GM12874 (cell line): ENCODE measurements around the gene GALNS.

Experiments
- TF ChIP-seq, protein P1 (sequence below): IDR thresholded peaks from 2 replicates; pipeline ENCODE4 v1.5.1; 2011; ENCODE audit warnings: low read depth, mild to moderate bottlenecking, control low read depth, low read length, moderate library complexity; ENCODE audit not compliant: insufficient read depth

GALNS gene

DNA sequence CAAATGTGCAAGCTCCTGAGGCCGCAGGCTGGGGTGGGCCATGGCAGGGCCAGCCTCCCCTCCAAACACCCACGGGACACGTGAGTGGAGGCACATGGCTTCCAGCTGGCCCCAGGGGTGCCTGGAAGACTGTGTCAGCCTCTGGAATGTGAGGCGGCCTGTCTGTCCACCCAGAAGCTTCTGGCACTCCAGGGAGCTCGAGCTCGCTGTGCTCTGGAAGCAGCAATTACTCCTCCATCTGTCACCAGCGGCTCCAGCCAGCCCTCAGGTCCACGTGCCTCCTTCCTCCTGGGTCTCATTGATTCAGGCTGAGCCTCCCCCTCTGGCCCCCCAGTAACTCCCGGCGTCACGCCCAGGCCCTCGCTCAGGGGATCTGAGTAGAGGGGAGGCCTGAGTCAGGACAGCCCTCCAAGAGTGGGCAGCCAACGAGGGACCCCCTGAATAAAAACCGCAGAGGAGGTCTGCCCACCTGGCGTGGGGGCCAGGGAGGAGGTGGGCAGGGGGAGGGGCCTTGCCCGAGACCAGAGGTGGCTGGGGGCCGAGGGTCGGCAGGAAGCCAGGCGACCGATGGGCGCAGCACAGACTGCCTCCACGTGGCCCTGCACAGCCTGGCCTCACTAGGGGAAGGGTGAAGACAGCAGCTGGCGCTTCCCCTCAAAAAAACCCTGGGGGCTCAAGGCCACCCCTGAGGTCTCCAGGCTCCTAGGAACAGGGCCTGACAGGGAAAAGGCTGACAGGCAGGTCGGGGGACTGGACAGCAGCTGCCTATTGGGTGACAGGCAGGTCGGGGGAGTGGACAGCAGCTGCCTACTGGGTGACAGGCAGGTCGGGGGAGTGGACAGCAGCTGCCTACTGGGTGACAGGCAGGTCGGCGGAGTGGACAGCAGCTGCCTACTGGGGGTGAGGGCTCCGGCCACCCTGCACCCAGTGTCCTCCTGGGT, 83.6 kb downstream of the GALNS start:
- TF ChIP-seq, protein P1, sequence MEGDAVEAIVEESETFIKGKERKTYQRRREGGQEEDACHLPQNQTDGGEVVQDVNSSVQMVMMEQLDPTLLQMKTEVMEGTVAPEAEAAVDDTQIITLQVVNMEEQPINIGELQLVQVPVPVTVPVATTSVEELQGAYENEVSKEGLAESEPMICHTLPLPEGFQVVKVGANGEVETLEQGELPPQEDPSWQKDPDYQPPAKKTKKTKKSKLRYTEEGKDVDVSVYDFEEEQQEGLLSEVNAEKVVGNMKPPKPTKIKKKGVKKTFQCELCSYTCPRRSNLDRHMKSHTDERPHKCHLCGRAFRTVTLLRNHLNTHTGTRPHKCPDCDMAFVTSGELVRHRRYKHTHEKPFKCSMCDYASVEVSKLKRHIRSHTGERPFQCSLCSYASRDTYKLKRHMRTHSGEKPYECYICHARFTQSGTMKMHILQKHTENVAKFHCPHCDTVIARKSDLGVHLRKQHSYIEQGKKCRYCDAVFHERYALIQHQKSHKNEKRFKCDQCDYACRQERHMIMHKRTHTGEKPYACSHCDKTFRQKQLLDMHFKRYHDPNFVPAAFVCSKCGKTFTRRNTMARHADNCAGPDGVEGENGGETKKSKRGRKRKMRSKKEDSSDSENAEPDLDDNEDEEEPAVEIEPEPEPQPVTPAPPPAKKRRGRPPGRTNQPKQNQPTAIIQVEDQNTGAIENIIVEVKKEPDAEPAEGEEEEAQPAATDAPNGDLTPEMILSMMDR: no peak

DNA sequence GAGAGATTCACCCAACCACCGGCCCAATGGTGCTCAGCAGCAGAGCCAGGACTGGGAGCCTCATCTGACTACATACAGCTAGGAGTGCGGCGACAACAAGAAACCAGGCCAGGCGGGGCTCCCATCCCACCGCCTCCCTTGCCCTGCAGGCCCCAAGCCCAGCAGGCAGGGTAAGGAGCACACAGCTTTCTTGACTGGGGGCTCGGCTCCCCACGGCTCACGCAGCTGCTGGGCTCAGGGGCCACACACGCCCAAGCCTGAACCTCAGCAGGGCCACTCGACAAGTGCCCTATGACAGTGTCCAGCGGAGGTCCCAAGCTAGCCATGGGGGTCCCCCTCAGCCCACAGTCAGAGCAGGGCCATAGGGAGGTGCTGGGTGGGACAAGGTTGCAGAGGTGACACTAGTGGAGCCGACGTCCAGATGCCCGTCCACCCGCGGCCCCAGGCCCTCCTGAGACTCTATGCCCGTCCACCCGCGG, 85.4 kb downstream of the GALNS start:
- TF ChIP-seq, protein P1: no peak

- TF ChIP-seq, protein P1: no peak
Observed at GRCh38 chr16:88770461-88771293, 86.1 kb downstream of the GALNS start.

DNA sequence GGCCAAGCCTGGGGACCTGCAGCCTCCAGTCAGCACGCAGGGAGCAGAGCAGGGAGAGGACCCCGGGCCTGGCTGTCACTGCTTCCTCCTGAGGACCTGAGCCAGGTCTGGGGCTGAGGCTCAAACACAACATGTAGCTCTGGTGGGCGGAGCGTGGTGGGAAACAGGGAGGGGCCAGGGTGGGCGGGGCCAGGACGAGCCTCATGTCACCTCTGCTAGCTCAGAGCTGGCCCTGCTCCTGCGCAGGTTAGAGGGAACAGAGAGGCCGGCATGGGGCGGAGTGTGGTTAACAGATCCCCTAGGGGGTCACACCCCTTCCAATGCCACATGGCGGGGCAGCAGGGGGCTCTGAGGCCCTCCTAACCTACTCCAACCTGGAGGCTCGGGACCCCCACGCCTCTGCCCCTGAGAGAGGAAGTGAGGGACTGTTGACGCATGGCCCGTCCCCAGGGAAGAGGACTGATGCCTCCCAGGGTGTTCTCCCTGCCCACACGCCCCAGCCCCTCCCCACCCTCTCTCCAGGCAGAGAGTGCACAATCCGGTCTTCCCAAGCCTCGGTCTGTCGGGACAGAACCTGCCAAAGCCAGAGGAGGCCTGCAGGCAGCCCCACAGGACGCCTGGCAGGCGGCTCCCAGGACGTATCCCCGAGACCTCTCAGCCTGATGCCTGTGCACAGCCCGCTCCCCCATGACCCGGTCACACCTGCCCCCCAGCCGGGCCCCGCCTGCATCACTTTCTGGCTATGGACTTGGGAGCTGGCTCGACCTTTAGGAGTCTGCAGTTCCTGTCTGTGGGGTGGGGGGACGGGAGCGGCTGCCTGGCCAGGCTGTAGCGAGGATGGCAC, 86.9 kb downstream of the GALNS start:
- TF ChIP-seq, protein P1: no peak

DNA sequence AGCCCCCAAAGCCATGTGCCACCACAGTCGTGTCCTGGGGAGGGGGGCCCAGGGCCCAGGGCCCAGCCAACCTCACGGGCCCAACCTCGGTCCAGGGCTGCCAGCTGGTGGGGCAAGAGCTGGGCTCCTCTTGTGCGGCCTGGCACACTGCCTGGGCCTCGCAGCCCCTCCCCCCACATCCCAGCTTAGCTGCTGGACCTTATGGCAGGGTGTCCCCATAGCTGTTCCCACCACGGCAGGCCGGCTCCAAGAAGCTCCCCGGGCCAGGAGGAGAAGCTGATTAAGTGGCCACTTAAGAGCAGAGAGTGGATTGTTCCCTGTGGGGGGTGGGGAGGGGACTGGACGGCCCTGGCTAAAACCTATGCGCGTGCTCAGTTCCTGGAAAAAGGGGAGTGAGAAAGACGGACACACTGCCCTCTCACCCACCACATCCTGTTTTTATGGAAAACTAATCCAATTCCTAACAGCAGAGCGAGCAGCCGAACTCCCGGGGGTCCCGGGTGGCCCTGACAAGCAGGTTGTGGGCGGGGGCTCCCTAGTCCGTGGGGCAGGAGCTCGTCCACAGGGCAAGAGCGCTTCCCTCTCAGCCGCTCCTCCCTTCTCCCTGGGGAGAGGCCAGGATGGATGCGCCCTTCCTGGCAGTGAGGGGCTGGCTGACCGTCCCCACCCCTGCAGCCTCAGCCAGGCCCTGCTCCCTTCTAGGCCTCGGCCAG, 88.5 kb downstream of the GALNS start:
- TF ChIP-seq, protein P1: no peak

DNA sequence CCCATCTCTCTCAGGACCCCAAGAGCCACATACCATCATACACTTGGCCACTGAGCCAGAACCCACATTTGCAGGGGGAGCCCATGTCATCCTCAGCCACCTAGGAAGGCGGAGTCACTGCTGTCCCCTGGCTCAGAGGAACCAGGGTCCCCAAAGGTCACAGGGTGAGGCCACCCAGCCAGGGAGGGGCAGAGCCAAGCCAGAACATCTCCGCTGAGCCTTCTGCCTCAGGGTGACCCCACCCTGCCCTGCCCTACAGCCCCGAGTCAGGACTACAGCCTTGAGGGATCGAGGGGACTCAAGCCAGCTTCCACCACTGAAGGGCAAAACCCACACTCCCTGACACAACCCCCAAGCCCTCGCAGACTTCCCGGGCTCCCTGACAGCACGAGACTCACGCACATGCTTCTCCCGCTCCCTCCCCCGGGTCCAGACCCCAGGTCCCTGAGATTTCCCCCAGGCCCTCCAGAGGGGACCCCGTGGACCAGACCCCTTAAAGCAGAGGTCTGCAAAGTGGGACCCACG, 89.1 kb downstream of the GALNS start:
- TF ChIP-seq, protein P1: no peak
